GM04504 (cell line): ENCODE results near the gene RUNX1.

ENCODE experiments used
- DNase-seq: peaks from one replicate; pipeline ENCODE4 v3.0.0-alpha.2; 2012; ENCODE audit warnings: low read depth

The RUNX1 gene

DNA sequence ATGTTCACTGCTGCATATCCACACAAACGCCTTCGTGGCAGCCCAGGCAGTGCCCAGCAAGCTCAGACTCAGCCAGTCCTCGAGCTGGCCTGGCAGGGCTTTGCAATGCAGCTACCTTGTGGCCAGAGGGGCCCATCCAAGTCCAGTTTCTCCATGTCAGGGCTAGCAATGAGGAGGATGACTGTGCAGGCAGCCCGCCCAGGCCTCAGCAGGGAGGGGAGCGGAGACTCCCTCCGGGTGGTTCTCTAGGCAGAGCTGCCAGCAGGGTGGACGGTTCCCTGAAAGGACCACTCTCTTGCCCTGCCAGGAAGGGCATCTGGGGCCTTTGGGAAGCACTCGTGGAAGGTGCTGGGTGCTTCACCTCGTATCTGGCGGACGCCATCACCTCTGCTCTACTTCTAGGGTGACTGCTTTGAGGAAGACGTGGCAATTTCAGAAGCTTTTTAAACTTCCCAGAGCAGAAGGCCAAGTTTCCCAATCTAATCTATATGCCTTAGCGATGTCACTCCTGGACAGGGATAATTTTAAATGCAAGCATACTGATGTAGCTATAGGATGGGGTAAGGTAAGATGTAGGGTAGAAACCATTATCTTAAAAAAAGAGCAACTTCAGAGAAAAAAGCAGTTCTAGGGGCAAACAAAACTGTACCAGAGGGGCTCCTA, 56.2 kb downstream of the RUNX1 start:
- no peak for DNase-seq

DNA sequence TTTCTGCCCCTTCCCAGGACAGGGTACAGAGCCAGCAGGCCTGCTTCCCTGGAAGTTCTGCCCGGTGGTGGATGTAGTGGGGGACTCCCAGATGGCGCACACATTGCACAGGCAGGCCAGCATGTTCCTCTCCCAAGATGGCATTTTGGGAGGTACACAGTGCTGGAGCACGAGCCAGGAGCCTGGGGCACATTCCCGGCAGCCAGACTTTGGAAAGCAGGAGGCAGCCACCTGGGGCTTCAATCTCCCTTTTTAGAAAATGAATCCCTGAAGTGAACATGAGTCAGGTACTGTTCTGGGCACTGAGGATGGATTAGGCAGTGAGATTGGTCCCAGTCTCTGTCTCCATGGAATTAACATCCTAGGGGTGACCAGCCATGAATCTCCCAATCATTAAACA, 56.9 kb downstream of the RUNX1 start:
- no peak for DNase-seq

DNA sequence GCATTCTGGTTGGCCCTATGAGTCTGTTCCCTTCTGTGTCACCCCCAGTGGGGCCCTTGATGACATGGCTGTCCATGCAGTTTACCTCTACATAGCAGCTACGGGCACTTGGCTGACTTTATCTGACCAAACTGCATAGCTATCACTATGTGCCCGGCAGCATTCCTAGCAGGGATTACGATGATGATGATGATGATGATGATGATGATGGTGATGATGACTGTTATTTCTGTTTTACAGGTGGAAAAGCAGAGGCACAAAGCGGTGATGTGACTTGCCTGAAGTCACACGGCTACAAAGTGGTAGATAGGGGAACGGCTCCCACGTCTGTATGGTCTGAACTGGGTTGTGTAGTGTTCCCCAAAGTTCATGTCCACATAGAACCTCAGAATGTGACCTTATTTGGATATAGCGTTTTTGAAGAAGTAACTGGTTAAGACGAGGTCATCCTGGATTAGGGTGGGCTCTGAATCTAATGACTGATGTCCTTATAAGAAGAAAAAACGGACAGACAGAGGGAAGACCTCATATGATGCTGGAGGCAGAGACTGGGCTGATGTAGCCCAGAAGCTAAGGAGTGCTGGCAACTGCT, 57.6 kb downstream of the RUNX1 start:
- DNase-seq, result no peak

DNA sequence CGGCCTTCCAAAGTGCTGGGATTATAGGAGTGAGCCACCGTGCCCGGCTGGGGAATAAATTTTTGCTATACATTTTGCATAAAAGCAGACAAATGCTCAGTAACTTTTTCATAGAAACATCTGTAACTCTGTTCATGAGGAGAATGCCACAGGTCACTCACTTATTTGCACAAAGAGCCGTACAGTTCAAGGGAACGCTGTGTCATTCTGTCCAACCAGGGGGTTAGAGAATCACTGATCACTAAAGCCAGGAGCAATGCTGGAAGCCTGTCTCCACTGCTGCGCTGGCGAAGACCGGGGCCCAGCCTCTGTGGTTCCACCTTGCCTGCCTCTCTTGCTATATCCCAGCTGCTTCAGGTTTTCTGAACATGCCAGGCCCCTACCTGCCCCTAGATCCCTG, 58.3 kb downstream of the RUNX1 start:
- DNase-seq, result no peak

DNA sequence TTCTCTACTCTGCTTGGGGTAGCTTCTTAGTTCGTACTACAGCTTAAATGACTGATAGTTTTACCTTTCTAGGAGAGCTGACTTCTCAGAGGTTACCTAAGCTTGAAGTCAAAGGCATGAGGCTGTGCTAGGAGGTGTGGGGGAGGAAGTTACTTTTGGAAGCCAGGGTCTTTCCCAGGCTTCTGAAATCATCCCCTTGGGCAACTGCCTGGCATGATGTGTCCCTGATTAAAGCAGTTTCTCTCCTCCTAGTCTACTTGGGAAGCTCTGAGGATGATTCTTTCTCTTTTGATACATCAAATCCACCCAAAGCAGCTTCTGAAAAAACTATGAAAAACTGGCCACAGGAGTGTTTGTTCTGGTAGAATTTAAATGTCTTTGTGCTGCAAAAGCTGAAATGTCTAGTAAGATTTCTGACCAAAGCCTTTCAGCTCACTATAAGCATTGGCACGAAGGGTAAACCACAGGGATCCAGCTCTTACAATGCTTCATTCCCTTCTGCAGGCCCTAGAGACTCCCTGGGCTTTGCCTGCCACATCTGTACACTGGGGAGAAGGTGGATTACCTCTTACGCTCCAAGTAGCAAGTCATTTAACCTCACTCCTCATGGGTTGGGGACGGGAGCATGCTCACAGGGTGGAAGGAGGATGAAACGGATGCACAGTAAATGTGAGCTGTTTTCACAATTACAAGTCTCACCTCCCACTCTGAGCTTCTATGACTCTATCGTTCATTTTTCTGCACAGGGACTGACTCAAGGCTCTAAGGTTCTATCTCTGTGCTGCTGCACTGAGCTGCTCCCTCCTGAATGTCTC, 59.6 kb downstream of the RUNX1 start:
- no peak for DNase-seq

DNA sequence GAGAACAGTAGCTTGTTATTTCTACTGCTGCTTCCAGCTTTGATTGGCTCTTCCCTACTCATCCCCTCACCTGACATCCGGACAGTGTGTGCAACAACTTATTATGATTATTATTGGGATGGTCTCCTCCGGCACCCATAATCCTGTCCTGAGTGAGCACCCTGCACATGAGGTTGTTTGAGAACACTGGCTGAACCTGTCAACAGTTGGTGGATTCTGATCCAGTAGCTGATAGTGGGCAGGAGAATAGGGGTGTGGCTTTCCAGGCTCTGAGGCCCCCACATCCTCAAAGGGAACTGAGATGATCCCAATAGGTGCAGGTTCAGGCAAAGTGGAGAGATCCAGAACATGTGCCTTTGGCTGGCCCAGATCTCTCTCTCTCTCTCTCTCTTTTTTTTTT, 60.5 kb downstream of the RUNX1 start:
- DNase-seq, result no peak

DNA sequence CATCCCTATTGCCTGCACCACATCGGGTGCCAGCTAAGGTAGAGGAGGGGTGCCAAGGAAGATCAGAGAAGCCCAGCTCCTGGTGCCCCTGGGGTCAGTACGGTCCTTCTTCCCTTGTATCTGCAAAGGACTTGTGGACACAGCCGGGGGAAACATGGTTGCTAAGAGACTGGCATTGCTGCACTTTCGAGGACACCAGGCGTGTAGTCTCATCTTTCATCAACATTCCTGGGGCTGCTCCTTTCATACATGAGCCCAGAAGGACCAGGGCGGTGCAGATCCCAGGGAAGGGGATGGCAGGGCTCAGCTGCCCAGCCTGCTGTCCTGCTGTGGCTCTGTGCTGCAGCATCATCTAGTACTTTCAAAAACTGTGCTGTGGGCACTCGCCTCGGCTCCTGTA, 61.0 kb downstream of the RUNX1 start:
- no peak for DNase-seq

DNA sequence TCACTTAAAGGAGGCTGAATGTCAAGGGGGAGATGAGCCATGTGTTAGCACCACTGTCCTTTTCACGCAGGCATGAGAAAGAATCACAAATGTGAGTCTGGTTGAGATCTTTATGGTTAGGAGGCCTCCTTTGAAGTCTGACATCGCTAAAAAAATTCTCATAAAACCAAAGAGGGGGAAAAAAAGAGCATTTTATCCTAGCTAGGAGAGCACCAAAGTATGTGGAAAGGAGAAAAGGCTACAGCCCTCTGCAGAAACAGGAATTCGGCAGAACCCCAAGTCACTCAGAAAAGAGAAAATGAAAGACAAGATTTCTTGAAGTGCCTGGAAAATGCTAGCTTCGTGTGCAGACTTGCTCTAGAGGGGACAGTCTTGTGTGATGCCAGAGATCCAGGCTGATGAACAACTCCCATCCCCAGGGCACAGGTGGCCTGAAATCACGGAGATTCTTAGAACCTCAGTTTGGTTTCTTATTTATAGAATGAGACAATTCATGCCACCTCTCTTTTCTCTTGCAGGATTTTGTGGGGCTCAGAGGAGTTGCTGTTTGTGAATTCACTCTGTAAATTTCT, 61.5 kb downstream of the RUNX1 start:
- DNase-seq, result no peak

DNA sequence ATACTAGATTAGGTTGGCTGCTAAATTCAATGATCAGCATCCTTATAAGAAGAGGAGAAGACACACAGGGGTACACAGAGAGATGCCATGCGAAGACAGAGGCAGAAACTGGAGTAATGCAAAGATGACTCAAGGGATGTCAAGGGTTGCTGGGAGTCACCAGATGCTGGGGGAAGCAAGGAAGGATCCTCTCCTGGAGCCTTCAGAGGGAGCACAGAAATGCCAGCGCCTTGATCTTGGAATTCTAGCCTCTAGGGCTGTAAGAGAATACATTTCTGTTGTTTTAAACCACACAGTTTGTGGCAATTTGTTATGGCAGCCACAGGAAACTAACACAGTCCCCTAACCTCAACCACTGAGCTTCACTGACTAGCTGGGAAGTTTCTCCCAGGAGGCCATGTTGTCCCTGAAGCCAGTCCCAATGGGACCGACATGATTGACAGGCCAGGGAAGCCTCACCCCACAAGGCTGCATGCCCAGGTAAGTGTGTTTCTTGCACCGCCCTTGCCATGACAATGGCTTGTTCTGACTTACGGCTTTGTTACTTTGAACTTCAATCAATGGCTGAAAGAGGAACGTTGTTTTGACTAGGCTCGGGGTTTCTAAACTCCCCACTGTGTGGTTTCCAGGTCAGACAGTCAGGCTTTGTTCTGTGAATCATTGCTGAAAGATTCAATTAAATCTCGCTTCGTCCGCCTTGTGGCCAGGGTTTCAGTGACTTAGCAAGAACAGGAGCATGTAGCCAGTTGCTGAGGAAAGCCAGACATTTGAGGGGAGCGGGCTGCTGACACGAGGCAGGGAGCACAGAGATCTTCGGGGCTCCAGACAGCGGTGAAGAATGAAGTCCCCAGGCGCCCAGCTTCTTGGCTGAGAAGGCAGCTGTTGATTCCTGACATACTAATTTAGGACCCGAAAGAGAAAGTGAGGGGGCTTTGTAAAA, 62.3 kb downstream of the RUNX1 start:
- no peak for DNase-seq

DNA sequence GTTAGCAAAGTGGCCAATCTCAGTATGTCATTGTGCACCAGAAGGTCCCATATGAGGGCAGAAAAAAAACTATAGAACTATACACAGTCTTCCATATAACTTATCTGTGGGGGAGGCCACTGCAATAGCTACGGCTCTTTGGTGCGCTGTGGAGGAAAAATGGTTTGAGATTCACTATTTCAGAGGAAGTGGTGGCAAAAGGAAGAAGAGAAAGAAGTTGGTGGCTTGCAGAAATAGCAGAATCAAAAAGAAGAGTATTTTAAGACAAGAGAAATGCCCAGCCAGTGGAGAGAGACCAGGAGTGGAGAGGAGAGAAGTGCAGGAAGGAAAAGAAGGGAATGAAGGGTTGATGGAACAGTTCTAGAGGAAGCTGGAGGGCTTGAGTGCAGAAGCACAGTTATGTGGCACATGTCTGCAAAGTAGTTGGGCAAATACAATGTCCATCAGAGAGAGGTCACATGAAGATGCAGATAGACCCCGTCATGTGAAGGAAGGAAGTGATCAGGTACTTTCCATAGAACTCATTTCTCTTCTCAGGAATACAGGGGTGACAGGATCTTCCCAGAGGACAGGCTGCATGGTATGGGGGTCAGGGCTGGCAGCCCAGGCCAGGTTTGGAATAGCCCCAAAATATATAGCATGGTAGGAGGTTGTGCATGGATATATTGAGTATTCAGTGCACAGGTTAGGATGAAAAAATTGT, 64.6 kb downstream of the RUNX1 start:
- DNase-seq, result no peak

DNA sequence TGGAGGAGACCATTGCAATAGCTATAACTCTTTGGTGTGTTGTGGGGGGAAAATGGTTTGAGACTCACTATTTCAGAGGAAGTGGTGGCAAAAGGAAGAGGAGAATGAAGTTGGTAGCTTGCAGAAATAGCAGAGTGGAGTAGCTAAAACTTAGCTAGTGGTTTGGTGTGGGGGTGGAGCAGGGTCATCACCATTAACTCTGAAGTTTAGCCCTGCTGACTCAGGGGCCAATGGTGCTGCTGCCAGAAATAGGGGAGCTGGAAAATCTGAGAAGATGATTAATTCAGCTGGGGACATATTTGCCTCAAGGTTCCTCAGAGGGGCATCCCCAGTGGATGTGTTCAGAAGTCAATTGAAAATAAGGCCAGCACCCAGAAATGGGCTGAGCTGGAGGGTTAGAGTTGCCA, 65.4 kb downstream of the RUNX1 start:
- DNase-seq, result no peak

DNA sequence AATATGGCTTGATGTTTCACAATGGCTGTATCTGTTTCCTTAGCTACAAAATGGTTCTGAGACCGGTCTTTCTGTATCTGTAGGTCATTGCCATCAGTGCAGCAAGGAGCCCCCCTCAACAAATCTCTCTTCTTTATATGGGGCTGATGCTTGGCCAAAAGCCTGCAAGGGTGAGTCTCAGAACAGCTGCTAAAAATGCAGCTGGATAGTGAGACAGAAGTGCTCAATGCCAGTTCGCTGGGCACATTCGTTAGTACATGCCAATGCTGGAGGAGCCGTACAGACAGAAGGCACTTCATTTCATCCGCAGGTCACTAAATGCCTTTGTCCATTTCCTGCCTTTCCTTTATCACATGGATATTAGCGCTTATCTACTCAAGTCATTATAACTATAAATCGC, 67.3 kb downstream of the RUNX1 start:
- no peak for DNase-seq

DNA sequence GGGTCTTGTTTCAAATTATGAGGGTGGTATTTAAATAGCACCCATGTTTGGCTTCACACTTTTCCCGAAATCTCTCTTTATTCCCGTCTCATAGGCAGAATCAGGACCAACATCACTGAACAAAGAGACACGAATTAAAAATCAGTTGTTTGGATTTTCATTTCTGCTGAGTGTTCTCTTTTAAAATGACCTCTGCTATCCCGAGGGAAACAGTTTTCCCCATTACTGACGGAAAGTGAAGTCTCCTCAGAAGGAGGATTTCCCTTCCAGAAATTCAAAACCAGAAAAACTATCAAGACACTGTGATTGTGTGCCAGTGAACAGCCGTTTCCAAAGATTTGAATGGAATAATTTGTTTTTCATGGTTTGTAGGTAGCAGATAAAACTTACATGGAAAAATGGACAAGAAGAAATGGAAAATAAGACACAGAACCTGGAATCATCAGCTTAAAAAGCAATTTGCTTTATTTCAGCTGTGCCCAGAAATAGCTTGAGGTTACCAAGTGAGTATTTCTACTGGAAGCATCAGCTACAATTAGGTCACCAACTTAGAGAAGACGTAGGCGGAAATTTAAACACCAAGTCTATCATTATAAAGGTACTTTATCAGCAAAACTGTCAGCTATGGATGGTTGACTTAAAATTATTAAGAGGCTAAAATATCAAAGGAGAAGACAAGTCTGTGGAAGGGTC, 68.5 kb downstream of the RUNX1 start:
- no peak for DNase-seq

DNA sequence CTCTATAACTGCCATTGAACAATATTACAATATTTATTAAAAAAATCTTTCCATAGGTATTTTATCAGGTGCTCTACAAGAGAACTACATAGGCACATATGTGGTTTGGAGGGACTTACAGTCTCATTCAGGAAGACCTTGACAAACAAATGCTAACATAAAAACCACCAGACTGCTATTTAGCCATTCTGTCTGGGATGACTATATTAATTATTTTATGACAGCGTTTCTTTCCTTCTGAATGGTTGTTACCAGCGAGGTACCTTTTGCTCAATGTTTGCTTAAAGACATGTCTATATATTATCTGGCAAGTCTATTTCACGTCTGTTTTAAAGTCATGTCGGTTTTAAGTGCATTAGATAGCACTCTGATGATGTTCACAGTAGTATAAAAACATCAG, 69.7 kb downstream of the RUNX1 start:
- no peak for DNase-seq

DNA sequence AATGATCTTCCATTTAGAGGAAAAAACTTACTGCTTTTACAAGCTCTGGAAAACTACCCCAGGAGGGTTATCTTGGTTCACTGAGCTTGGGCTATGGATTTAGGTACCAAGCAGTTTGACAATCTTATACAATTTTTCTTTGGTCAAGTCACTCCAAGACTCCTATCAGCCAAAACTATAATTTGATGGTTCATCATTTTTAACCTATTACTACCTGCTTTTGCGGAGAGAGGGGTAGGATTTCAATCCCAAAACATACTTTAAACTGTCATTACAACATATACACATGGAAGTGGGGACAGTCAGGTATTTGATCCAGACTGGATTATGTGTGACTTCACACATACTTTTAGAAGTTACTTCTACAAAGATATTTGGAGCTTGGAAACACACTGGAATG, 71.8 kb downstream of the RUNX1 start:
- DNase-seq, result no peak

DNA sequence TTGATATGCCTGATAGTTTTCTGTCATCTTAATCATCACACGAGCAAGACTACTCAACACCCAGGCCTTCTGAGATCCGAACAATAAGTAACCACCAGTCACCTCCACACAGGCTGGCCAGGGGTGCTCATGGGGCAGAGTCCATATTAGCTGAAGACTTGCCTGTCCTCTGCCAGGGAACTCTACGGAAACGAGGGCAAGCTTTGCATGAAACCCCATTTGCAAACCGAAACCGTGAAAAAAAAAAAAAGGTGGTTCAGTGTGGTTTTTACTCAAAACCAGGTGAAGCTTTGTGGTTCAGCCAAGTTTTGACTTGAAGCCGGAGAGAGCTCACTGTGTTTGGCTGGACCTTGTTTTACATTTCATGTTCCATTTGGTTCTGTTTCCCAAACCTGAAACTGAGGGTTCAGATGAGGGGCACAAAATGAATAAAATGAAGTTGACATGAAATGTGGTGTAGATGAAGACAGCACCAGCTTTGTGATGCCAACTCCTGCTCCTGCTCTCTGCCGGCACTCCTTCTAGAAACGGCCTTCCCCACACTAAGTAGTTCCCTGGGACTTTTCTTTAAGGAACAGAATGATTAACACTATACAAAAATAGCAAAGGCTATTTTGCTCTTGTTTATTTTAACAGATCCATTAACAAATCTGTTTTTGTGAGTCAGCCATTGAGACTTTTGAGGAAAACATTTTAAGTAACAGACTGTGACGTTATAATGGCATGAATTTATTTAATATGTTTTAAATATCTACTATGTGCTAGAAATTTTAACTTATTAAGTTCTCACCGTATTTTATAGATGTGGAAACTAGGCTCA, 74.7 kb downstream of the RUNX1 start:
- DNase-seq, result no peak

DNA sequence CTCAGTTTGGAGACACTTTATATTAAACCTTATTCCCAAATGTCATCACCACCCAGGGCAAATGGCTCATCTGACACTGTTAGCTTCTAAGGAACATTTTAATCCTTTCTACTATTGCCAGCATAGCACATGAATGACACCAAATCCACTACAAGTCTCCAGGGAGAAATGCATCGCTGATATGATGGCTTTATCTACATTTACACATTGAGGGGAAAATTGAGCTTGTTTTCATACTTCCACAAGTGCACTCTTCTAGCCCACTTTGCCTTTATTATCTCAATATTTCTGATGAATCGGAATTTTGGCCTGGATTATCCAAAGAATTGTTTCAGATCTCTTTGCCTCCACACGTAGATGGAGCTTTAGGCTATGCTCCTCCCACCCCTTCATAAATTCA, 75.4 kb downstream of the RUNX1 start:
- no peak for DNase-seq

DNA sequence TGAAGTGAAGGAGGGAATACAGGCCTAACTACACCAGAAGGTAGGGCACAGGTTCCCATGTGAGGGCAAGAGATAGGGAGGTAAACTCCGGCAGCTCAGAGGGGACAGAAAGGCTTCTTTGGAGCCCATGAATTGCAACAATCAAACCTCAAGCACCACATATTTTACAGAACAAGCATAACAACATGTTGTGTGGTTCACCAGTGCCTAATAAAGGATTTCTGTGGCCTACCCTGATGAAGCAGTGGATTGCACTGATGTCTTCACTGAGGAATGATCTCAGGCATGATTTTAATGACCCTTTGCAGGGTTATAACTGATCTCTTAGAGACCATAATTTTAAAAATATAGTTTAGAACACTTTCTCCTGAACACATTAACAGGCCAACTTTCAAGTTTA, 77.4 kb downstream of the RUNX1 start:
- no peak for DNase-seq

DNA sequence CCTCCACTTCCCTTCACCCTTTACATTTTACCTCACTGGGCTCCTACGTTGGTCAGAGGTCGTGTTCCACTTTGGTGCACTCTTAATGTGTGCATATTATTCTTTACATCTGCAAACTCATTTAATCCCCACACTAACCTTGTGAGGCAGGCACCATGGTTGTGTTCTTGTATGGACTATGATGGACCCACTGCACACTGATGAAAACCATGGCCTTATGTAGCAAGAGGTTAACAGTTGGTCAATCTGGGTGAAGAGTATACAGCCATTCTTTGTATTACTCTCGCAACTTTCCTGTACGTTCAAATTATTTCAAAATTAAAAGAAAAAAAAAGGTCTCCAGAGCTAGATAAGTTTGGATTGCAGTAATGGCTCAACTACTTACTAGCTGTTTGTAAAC, 78.5 kb downstream of the RUNX1 start:
- no peak for DNase-seq

DNA sequence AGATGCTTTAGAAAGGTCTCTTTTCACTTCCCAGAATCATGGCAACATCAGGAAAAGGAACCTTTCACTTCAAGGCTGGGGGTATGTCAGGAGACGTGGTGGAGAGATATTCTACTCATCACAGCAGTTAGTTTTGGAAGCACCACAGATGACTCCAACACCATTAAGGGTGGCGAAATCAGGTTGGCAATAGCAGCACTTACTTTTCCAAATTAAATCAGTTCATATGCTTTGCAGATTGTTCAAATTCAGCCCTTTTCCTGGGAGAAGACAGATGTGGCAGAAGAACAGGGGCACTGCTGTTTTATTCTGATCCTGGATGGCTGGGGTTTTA, 79.0 kb downstream of the RUNX1 start:
- DNase-seq, result no peak
